HG02571 (cell line): ENCODE measurements around the gene TADA2B.

ENCODE experiments used
- ATAC-seq: cut with Tn5 transposase; IDR thresholded peaks from one replicate; pipeline ENCODE4 v1.9.1; 2021; ENCODE audit warnings: mild to moderate bottlenecking, moderate library complexity; ENCODE audit not compliant: unreplicated experiment

The TADA2B gene

DNA sequence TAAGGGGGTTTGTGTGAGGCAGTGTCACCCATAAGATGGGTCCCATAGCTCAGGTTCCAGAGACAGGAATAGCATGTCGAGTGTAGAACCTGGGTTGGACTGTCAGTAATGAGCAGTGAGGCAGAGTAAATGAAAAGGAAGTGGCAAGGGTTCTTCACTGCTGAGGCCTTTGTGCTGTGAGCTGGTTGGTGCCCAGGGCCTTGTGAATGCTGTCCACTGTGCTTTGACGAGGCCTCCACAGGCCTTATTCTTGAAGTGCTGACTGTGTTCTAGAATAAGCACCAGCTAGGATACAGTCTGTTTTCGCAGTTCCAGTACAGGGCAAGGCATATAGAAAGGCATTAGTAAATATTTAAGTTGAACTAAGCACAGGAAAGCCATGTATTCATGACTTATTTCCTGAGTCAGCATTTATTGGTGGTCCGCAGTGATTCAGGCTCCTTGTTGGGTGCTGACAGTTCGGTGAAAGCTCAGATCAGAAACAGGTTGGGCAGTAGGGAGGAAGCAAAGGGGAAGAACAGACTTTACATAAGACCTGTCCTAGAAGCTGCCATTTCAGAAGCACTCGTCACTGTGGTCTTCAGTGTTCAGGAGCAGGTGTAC, 25.6 kb upstream of the TADA2B start:
- no peak for ATAC-seq

DNA sequence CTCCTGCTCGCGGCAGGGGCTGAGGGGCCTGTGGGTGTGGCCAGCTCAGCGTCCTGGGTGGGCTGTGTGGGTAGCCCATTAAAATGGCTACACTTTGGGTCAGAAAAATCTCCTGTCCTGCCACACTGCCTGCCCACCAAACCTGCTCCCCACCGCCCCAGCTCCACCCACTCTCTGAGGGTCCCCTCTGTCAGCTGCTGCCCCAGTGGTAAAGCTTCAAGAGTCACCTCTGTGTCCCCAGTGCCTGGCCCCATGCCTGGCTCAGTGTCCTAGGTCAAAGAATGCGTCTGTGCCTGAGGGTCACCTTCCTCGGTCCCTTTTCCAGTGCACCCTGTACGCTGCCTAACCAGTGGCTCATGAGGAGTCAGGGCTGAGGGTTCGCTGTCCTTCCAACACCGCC, 24.9 kb upstream of the TADA2B start:
- ATAC-seq, result no peak

DNA sequence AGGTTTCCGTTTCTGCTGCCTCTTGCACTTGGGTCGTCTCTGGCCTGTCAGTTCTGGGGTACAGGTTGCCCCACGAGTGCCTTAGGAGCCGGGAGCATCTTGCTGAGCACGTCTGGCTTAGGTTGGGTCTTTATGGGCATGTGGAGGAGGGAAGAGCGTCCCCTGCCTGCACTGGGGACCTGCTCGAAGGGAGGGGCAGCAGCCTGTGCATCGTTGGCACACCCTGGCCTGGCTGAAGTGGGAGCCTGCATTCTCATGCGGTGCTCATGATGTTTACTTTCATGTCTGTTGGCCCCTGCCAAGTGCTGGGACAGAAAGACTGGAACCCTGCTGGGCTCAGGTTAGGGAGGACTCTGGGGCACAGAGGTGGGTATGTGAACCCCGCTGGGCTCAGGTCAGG, 23.8 kb upstream of the TADA2B start:
- ATAC-seq, result no peak

DNA sequence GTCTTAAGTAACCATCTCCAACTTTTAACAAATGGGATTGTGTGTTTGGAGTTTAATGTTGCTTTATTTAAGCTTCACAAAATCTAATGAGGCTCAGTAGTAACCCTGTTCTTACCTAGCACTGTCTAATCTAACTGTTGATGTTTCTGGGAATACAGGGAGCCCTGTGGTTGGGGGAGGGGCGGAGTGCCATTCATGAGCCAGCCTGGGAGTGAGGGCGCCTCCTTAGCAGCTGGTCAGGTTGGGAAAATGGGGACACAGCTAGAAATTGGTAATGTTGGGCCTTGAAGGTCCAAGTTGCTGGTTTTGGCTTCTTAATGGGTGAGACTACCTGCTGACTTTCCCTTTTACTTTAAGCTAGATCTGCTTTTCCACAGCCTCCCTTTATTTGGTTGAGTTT, 22.9 kb upstream of the TADA2B start:
- ATAC-seq, result no peak

DNA sequence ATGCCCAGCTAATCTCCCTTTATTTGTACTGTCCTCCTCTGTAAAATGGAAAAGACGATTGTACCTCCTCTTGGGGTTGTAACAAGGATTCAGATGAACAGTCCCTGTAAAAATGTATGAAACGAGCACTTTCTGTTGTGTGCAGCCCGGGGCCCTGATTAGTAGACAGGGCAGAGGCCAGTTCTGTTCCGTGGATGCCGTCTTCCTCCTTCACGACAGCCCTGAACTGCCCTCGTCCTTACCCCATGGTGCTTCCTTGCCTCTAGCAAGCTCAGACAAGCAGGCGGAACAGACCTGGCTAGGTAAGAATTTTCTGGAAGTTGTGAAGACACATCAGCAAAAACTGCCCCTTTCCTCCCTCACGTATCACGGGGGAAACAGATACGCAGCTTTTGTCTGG, 22.3 kb upstream of the TADA2B start:
- no peak for ATAC-seq

DNA sequence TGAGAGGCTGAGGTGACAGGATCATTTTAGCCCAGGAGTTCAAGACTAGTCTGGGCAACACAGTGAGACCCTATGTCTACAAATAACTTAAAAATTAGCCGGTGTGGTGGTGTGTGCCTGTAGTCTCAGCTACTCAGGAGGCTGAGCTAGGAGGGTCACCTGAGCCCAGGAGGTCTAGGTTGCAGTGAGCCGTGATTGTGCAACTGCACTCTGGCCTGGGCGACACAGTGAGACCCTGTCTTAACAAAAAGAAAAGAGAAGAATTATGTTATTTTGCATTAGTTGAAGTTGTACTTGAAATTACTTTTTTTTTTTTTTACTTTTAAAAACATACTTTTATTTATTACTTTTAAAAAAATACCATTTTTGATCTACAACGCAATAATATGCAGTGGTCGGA, 21.8 kb upstream of the TADA2B start:
- no peak for ATAC-seq

DNA sequence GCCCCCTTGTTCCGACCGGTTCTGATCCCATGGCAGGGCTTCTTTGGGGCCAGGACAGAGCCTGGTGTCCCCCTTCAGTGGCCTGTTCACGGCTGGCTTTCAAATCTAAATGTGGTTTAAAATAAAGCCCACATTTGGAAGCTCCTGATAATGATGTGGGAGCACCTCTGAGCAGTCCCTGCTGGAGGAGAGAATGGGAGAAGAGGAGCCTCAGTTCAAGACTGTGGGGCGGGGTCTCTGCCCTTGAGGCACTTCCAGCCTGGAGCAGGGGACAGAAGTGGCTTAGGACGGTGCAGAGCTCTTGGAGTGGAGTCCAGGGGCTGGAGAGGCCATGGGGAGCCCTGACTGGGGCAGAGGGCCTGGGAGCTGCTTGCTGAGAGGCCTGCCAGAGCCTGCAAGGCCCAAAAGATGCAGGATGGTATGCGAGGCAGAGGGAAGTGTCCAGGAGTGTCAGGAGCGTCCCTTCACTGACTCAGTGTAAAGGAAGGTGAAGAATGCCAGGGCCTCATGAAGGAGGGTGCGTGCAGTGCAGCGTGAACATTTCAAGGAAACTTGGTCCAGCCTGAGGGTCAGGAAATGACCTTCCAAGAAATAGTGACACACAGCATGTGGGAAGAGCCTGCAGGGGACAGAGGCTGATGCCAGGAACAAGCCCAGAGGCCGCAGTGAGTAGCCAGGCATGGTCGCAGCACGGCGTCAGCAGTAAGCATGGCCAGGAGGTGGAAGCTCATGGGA, 21.1 kb upstream of the TADA2B start:
- no peak for ATAC-seq

DNA sequence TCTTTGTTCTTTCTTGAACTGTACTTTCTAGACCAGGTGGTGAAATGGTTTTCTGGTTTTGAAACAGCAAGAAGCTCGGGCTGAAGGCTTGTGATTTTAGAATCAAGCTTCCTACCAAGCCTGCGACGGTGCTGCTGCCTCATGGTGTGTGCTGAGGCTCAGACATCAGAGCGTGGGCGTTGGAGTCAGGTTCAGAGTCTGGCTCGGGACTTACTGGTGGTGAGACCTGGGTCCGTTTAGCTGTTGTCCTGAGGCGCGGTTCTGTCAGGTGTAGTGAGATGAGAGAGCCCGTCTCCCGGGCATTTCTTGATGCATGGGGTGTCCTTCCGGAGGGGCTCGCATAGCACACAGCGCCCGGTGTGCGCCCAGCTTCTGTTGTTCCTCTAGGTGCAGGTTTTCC, 19.7 kb upstream of the TADA2B start:
- no peak for ATAC-seq

DNA sequence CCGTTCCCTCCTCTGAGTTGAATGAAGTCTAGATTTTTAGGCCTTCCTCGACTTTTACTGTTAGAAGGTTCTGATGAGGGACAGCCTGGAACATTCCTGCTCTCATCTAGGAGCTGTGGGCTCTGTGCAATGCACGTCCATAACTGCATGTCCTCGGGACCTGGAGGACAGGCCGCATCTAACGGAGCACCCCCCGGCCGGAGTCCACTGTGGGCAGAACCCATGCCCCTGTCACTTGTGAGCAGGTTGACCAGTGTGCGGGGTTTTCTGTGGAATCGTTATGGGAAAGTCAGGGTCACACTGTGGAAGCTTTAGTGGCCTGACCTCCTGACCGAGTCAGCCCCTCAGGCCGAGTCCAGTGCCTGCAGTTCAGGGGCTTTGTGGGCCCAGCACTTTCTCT, 19.3 kb upstream of the TADA2B start:
- no peak for ATAC-seq

DNA sequence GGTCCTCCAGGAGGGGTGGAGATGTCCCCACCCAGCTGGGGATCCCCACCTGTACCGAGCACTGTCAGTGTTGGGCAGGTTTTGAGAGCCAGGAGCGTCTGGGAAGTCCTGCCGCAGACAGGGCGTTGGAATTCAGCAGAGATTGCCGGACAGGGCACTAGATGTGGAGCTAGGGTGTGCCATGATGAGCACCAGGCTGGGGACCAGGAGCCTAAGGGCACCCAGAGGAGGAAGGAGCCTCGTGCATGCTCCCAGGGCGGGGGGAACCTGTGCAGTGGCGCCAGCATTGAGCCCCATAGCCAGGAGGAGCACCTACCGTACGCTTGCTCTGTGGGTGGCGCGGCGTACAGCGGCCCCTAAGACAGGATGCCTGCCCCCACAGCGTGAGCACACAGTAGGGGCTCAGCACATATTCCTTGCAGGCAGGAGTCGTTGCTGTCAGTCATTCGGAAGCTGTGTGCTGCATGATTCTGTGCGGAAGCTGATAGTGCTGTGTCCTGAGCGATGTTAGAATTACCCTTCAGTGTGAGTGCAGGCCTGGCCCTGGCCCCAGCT, 18.8 kb upstream of the TADA2B start:
- ATAC-seq, result no peak

DNA sequence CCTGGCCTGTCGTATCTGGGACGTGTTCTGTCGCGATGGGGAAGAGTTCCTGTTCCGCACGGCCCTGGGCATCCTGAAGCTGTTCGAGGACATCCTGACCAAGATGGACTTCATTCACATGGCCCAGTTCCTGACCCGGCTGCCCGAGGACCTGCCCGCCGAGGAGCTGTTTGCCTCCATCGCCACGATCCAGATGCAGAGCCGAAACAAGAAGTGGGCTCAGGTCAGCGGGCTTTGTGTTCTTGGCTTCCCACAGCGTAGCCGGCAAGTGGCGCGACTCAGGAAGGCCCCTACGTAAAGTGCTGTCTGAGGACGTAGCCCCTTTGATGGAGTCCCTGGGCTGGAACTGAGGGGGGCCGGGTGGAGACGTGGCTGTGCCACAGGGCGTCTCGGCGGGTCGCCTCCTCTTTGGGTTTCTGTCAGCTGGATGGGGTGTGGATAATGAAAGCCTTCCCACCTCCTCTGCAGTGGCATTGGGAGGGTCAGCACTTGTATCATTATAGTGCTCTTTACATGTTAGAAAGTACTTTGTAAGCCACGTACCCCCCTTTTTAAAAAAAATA, 18.1 kb upstream of the TADA2B start:
- no peak for ATAC-seq

DNA sequence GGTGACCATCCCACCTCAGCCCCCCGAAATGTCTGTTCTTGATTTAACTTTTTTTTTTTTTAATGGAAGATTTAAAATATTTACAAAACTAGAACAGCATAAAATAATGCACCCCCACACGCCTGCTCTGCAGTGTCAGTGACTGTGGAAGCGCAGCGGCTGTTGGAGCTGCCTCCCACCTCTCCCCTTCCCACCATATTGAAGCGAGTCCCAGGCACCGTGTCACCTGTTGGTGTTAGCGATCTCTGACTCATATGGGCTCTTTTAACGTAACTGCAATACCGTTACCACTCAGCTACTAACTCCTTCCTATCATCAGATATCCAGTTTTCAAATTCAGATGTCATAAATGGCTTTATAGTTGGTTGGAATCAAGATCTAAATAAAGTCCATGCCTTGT, 17.1 kb upstream of the TADA2B start:
- ATAC-seq, result no peak

DNA sequence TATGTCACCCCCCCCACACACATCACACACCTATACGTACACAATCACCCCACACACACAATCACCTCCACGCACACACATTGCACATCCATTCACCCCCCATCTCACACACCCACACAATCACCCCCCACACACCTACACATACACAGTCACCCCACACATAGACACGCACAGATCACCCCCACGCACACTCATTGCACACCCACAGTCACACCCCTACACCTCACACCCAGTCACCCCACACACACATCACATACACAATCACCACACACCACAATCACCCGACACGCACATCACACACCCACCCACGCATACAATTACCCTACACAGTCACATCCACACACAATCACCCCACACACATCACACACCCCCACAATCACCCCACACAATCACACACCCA, 15.9 kb upstream of the TADA2B start:
- no peak for ATAC-seq

DNA sequence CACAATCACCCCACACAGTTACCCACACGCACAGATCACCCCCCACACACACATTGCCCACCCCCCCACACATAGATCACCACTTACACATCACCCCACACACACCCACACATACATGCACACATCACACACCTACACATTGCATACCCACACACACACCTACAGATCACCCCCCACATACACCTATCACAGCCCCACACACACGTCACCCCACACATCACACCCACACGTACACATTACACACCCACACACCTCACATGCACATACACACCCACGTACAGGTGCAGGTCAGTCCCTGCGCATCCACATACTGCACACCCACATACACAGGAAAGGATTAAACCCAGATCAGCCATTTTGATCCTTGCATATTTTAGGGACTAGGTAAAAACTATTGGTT, 15.3 kb upstream of the TADA2B start:
- ATAC-seq, result no peak

DNA sequence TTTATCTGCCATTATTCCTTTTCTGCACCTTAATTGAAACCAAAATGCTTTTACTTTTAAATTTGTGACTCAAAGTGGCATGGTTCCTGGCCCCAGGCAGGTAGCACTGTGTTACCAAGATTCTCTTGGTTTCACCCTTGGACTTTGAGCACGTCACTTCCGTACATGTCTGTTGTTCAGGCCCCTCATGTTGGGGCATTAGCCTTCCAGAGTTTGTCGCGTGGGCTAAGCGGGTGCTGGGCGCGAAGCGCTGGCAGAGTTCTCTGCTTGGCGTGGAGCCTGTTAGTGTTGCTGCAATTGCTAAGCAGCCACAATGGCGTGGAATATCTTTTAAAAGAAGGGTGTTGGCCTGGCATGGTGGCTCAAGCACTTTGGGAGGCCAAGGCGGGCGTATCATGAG, 14.0 kb upstream of the TADA2B start:
- ATAC-seq, result no peak

DNA sequence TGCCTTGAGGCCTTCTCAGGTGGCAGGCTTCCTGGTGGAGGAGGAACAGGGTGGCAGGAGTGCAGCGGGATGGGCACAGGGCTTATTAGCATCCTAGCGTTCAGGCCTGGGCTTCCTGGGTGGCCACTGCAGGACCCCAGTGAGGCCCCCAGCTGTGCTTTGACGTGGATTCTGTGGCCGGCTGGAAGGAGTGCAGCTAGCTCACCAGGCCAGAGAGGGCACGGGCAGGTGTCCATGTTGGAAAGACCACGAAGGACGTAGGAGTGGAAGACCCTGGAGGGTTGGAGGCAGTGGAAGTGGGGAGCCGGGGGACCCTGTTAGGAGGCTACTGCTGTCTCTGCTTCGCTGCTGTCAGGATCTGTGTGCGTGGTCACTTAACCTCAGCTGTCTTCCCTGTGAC, 13.3 kb upstream of the TADA2B start:
- ATAC-seq, result no peak

DNA sequence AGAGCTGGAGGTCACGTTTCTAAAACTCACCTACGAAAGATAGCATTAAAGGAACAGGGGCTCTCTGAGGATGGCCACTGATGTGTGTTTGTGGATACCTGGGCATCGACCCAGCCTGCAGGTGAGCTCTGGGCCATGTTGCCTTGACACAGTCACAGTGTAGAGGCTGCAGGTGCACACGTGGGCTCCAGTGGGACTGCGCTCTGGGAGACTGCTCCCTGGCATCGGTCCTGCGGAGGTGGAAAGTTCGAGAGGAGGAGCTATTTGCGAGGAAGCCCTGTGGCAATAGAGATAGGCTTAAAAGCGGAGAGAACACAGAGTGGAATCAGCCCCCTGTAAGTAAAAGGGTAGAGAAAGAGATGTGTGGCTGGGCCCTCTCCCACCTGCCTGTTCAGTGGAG, 12.3 kb upstream of the TADA2B start:
- no peak for ATAC-seq

DNA sequence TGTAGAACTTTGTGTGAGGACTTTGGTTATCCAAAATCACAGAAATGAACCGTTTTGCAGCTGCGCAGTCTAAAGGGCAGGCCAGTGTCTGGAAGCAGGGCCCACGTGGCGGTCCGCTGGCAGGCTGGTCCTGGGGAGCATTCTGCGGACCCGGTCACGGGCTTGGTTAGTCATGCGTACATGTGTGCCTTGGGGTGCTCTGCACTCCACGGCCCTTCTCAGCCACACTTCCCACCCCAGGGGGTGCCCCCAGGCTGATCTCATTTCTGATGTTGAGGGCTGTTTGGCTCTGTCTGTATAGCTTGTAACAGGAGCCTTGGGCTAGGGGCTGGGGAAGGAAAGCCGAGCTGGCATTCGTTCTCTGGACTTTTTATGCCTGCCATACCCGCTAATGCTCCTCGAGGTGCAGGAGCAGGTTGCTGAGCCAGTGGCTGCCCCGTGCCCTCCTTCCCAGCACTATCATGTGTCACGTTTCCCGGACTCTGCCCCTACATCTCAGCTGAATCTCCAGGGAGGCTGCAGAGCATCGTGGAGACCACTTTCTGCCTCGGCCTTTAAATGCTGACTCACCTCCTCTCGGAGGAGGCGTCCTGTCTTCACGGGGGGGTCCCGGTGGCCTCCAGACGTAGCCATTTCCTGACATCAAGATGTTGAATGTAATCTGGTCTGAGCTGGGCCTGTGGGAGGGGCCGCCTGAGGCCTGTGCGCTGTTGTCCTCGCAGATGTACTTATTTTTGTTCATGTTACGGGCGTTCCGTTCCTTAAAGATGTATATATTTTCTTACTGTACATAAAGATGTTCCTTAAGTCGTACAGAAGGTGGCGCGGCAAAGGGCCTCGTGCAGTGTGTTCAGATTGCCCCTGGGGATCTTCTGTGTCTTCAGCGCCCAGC, 11.4 kb upstream of the TADA2B start:
- no peak for ATAC-seq

DNA sequence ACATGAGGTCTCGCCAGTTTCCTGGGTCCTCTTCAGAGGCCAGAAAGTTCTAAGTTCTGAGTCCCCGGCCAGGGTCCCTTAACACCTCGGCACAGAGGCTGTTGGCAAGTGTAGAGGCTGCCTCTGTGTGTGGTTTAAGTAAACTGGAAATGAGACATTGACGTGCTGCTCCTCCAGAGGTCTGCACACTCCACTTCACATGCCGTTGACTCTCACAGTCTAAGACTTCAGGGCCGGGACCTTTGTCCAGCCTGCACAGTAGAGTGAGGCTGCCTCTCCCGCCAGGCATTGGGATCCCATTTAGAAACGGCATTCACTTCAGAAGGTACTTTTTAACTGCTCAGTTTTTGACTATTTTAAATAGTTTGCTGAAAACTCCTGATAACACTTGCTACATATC, 10.6 kb upstream of the TADA2B start:
- ATAC-seq, result no peak

DNA sequence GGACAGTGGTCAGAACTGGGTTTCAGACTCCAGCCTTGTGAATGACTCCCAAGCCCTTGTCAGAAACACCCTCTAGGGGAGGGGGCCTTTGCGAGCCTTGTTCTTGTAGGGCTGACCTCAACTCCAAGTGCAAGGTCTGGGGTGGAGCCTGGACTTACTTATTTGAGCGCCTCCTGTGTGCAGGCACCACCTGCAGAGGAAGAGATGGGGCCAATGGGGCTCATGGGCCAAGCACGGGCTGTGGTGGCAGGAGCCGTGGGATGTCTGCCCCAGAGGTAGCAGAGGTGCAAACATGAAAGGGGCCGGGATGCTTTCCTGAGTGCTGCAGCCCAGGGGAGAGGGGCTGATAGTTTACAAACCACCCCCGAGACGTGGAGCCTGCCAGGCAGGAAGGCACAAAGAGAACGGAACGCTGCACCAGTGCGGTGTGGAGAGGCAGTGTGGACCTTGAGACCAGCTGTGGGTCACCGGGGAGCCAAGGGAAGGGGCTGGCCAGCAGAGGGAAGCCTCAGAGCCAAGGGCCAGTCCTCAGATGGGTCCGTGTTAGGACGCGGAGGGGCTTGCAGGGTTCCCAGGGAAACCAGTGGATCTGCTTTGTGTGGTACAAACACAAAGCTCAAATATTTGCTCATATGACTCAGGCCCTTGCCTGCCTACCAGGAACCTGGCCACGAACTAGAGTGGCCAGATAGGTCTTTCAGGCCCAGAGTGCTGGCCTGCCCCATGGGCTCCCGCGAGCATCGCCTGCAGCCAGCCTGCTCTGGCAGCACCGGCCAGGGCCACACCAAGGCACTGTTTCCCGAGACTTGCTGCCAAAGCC, 8.7 kb upstream of the TADA2B start:
- ATAC-seq, result no peak

DNA sequence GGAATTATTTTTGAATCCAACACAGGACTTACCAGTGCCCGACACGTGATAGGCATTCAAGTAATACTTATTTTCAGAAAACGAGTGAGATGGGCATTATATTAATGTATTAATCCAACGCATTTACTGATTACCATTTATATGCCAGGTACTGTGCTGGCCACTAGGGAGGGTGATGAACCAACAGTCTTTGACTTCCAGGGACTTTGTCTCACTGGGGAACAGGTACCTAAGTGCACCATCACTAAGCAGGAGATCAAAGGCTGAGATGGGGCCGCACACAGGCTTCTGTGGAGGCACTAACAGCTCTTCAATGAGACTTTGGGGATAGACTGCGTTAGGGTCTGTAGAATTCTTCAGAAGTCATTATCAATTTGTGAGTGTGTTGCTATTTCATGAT, 5.7 kb upstream of the TADA2B start:
- no peak for ATAC-seq
